IPS-18a (cell line): ENCODE measurements around the gene NFAM1.

Experiments
- H3K27ac ChIP-seq: one replicate; pipeline ENCODE4 v1.5.1; 2013; ENCODE audit warnings: low read length
- H3K27me3 ChIP-seq: one replicate; pipeline ENCODE4 v1.6.1; 2013; ENCODE audit warnings: mild to moderate bottlenecking, low read length; ENCODE audit not compliant: control insufficient read depth, insufficient read depth
- H3K36me3 ChIP-seq: one replicate; pipeline ENCODE4 v1.6.1; 2013; ENCODE audit warnings: low read depth, low read length; ENCODE audit not compliant: control insufficient read depth
- H3K4me1 ChIP-seq: one replicate; pipeline ENCODE4 v1.6.1; 2013; ENCODE audit warnings: low read depth, low read length; ENCODE audit not compliant: control insufficient read depth
- H3K4me3 ChIP-seq: one replicate; pipeline ENCODE4 v1.5.1; 2013; ENCODE audit warnings: low read length
- H3K9ac ChIP-seq: one replicate; pipeline ENCODE4 v1.6.1; 2013; ENCODE audit warnings: mild to moderate bottlenecking, low read length, moderate library complexity
- H3K9me3 ChIP-seq: one replicate; pipeline ENCODE4 v1.6.1; 2013; ENCODE audit warnings: low read depth, low read length; ENCODE audit not compliant: control insufficient read depth

The NFAM1 gene

DNA sequence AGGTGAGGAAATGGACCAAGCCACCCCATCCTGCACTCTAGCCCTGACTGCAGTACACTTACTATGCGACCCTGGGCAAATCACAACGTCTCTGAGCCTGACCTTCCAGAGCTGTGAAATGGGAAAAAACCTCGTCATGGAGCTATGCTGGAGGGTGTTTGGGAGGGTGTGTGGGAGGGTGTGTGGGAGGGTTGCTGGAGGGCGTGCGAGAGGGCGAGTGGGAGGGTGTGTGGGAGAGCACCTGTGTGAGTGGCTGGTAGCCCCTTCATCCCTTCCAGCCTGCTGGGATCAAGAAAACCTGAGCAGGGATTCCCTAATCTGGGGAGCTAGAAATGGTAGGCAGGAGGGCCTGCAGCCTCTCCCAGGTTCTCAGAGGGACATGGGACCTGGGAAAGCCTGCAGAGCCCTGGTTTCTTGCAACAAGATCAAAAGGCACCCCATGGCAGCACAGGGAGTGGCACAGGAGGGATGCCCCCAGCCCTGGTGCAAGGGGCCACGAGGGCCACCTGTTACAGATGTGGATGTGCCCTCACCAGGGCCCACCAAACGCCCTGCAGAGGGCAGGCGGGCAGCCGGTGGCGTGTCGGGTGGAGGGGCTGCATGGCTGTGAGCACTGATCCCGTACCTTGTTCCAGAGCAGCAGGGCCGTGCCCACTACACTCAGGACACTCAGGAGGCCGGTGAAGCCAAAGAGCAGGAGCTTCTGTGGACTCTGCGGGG lies 23.2 kb downstream of the NFAM1 start:
- no peaks in the 10 kb centered on the region for H3K36me3 ChIP-seq
- no peaks in the 10 kb centered on the region for H3K9me3 ChIP-seq
- no peak overlapping the region for H3K4me3 ChIP-seq
- peaks cover 7% of the 10 kb centered on the region for H3K27me3 ChIP-seq
- peaks cover 16% of the 10 kb centered on the region for H3K4me1 ChIP-seq
- no peak overlapping the region for H3K9ac ChIP-seq
- no peak overlapping the region for H3K27ac ChIP-seq

DNA sequence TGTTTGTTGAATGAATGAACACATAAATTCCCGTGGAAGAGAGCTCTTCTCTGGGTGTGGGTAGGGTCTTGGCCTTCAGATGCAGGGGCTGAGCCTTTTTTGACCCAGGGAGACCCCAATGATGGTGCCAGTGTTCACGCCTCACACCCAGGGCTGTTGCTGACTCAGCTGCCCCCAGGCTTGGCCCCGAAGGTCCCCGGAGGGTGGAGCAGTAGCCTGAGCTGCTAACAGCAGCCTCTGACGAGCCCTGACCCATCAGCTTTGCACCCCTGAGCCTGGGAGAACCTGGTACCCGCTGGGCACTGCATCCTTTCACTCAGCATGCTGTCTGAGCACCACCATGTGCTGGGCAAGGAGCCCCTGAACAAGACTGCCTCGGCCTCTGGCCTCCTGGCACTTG lies 23.9 kb downstream of the NFAM1 start:
- no peak overlapping the region for H3K9ac ChIP-seq
- peaks cover 7% of the 10 kb centered on the region for H3K27me3 ChIP-seq
- no peaks in the 10 kb centered on the region for H3K9me3 ChIP-seq
- H3K36me3 ChIP-seq: no peaks in the 10 kb centered on the region
- H3K4me3 ChIP-seq: no peak overlapping the region
- peaks cover 18% of the 10 kb centered on the region for H3K4me1 ChIP-seq
- no peak overlapping the region for H3K27ac ChIP-seq

DNA sequence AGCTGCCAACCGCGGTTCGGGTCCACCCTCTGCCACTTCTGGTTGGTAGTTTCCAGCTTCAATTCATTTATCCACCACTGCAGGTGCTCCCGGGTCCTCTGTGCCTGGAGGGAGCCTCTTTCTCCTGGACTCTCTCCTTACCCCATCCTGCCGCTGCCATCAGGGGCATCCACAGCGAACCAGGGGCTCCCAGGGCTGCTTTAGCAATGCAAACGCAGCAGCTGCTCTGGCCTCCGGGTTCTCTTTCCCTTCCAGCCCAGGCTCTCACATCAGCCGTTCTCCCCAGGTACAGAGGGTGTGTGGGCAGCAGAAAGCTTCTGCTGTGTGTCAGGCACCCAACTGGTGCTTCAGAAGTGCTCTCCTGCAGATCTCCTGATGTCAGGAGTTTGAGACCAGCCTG lies 27.9 kb downstream of the NFAM1 start:
- no peak overlapping the region for H3K9ac ChIP-seq
- H3K36me3 ChIP-seq: no peaks in the 10 kb centered on the region
- no peaks in the 10 kb centered on the region for H3K9me3 ChIP-seq
- peaks cover 4% of the 10 kb centered on the region for H3K4me1 ChIP-seq
- no peaks in the 10 kb centered on the region for H3K27me3 ChIP-seq
- no peak overlapping the region for H3K4me3 ChIP-seq
- no peak overlapping the region for H3K27ac ChIP-seq

DNA sequence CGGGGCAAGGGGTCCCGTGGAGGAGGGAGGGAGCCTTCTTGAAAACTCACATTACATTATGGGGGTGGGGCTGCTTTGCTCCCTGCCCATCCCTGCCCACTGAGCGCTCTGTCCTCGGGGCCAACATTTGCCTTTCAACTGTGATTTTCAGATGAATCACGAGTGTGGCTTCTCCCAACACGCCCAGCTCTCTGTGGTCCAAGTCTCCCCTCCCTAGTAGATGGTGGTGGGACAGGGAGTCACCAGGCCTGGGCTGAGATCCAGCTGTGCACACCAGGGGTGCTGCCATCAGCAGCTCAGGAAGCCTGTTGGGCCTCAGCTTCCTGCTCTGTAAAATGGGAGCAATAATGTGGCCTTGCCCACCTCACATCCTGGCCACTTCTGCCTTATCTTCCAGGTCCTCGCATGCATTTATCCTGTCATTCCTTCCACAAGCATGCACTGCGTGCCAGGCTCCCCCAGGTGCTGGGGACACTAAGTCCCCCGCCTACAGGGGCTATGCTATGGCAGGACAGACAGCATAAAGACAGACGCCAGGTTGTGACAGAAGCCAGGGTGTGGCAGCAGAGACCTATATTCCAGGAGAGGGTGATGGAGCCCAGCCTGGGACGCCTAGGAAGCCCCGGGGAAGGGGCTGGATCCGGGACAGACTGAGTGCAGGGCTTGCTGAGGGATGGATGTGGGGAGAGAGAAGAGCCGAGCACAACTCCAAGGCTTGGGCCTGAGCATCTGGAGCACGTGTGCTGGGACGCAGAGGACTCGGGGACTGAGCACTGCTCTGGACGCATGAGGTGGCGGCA lies 30.5 kb downstream of the NFAM1 start:
- Histone ChIP-seq H3K9me3 (no peaks in the 10 kb centered on the region), H3K36me3 (no peaks in the 10 kb centered on the region), H3K4me3 (no peak overlapping the region), H3K27ac (no peak overlapping the region), H3K4me1 (peaks cover 4% of the 10 kb centered on the region), H3K9ac (no peak overlapping the region), H3K27me3 (no peaks in the 10 kb centered on the region)

GRCh38 chr22:42400811-42401534 lies 31.2 kb downstream of the NFAM1 start:
- no peaks in the 10 kb centered on the region for H3K36me3 ChIP-seq
- no peak overlapping the region for H3K9ac ChIP-seq
- H3K27me3 ChIP-seq: no peaks in the 10 kb centered on the region
- H3K4me3 ChIP-seq: no peak overlapping the region
- H3K4me1 ChIP-seq: peaks cover 4% of the 10 kb centered on the region
- no peak overlapping the region for H3K27ac ChIP-seq
- H3K9me3 ChIP-seq: no peaks in the 10 kb centered on the region

DNA sequence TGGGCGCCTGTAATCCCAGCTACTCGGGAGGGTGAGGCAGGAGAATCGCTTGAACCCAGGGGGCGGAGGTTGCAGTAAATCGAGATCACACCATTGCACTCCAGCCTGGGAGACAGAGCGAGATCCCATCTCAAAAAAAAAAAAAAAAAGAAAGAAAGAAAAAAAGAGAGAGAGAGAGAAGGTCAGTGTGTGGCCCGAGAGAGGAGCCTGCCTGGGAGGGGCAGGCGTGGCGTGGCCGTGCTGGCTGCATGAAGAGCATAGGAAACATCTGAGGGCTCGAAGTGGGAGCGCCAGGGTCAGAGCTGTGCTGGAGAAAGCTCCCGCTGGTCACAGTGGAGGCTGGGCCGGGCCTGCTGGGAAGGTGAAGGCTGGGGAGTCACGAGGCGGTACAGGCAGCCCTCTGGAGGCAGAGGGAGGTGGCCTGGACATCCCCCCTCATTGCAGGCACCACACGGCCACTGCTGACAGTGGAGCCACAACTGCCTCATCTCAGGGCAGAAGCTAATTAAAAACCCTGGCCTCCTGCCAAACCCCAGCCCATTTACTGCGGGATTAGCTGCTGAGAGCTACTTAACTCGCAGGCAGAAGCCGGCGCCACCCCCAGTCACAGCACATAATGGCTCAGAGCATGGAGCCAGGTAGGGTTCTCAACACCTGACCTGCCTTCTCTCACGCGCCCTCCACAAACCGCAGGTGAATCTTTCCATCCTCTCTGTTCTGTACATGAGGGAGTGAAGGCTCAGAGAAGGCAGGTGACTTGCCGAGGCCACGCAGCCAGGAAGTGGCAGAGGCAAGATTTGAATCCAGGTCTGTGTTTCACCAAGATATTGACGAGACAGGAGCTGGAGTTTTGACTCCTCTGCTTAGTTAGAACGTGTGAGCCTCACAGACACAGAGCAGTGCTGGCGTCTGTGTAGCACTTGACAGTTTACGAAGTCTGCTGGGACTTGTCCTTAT lies 32.6 kb downstream of the NFAM1 start:
- H3K36me3 ChIP-seq: no peaks in the 10 kb centered on the region
- H3K27me3 ChIP-seq: no peaks in the 10 kb centered on the region
- H3K4me3 ChIP-seq: no peak overlapping the region
- peaks cover 4% of the 10 kb centered on the region for H3K4me1 ChIP-seq
- no peak overlapping the region for H3K9ac ChIP-seq
- H3K9me3 ChIP-seq: no peaks in the 10 kb centered on the region
- no peak overlapping the region for H3K27ac ChIP-seq

DNA sequence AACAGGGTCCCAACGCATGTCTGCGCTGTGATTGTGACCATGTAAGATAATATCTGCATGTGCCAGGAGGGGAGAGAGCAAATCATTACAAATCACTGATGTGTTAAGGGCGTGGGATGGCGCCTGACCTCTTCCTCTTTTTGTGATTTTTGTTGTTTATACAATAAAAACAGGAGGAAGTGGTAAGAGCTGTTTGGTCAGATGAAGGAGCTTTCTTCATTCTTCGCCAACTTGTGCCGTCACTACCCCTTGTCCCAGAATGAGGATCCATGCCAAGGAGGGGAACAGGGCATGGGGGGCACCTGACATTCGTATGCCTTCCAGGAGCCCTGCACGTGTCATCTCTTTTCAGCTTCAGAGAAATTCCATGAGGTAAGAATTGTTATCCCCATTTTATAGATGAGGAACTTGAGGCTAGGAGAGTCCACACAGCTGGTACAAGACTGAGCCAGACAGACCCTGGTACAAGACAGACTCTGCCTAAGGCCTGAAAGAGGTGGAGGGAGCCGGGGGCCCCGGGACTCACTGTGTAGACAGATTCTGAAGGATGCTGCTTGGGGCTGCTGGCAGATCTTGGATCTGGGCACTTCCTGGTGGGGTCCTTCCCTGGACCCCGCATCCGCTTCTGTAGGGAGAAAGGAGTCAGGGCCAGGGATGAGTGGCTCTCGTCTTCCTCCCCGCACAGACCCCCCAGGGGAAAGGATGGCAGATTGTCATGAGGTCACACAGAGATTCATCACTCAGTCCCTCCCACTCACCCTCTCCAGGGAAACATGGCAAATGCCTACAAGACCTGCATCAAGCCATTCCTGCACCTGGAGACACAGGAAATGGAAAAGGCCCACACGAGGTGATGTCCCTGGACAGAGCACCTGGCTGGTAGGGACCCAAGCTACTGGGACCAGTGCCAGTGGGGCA lies 34.6 kb downstream of the NFAM1 start:
- Histone ChIP-seq H3K27ac (no peak overlapping the region), H3K9ac (no peak overlapping the region), H3K27me3 (no peaks in the 10 kb centered on the region), H3K36me3 (no peaks in the 10 kb centered on the region), H3K4me3 (no peak overlapping the region), H3K4me1 (no peaks in the 10 kb centered on the region), H3K9me3 (no peaks in the 10 kb centered on the region)

DNA sequence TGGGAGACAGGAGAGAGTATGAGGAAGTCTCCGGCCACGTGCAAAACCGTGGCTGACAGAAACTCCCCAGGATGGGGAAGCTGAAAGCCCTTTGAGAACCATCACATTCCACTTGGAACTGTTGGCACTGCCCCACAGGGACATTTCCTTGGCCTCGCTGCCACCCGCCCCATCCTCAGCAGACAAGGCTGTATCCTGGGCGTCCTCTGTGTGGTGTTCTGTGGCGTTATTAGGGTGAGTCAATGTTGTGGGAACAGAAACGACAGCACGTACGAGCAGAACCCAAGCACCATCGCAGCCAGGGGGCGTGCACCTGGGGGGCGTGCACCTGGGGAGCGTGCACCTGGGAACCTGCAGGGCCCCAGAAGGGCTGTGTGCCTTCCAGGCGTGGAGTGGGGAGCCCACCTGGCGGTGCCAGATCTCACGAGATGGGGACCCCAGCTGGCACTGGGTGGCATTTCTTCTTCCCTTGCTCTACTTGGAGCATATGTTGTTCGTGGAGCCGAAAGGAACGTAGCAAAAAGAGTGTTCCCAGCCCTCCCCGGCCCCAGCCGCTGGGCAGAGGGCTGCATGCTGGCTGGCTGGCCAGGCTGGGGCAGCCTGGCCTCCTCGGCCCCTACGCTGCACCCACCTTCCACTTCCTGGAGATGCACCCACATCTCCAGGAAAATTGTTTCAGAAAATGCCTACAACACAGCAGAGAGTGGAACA lies 35.4 kb downstream of the NFAM1 start:
- Histone ChIP-seq H3K36me3 (no peaks in the 10 kb centered on the region), H3K27ac (no peak overlapping the region), H3K9me3 (no peaks in the 10 kb centered on the region), H3K27me3 (no peaks in the 10 kb centered on the region), H3K4me1 (no peaks in the 10 kb centered on the region), H3K4me3 (no peak overlapping the region), H3K9ac (no peak overlapping the region)

DNA sequence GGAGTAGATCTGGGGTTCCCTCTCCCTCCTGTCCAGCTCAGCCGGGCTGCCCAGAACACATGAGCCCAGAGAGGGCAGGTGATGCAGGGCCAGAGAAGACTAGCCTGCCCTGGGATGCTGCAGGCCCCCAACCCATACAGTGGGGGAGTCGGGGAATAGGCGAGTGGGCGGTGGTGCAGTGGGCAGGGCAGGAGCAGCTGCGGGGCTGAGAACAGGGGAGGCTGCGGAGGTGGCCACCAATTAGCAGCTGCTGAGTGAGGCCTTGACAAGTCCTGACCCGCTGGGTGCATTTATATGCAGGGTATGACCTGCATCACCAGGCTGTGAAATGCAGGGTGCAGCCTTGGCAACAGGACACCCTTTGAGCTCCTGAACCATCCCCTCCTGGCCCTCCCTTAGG lies 43.1 kb downstream of the NFAM1 start:
- Histone ChIP-seq H3K27me3 (no peaks in the 10 kb centered on the region), H3K27ac (no peak overlapping the region), H3K9me3 (no peaks in the 10 kb centered on the region), H3K4me3 (no peak overlapping the region), H3K9ac (no peak overlapping the region), H3K36me3 (no peaks in the 10 kb centered on the region), H3K4me1 (no peaks in the 10 kb centered on the region)
